Liver (tissue), 9 donors: Measurements from ENCODE around the gene PRMT3. TPM values are rescaled to one million over a fixed set of nuclear protein-coding genes. Genes with fewer than 3 reads are reported as not detected.

ENCODE experiments used
- DNase-seq: peaks from one replicate; pipeline ENCODE4 v3.0.0-alpha.2; 2017; ENCODE audit warnings: low spot score
- H3K27ac ChIP-seq, 2 donors: one replicate each; pipeline ENCODE4 v1.7.0; 2013; ENCODE audit warnings: inconsistent platforms in 2 of 2, low read length in 2 of 2, control low read depth in 1 of 2, low read depth in 1 of 2, mild to moderate bottlenecking in 1 of 2
- H3K27me3 ChIP-seq, 4 donors: one replicate each; pipeline versions ENCODE4 v1.6.1 to v1.7.0; 2013; ENCODE audit warnings: low read length in 3 of 4, inconsistent platforms in 1 of 4, mild to moderate bottlenecking in 1 of 4, moderate library complexity in 1 of 4; ENCODE audit not compliant: control insufficient read depth in 4 of 4, insufficient read depth in 4 of 4
- H3K36me3 ChIP-seq, 4 donors: one replicate each; pipeline versions ENCODE4 v1.6.1 to v1.7.0; 2013; ENCODE audit warnings: low read length in 3 of 4, mild to moderate bottlenecking in 3 of 4, low read depth in 1 of 4, moderate library complexity in 1 of 4; ENCODE audit not compliant: control insufficient read depth in 4 of 4, insufficient read depth in 3 of 4
- H3K4me1 ChIP-seq, 4 donors: one replicate each; pipeline versions ENCODE4 v1.6.1 to v1.7.0; 2013; ENCODE audit warnings: low read length in 3 of 4, mild to moderate bottlenecking in 3 of 4, moderate library complexity in 1 of 4; ENCODE audit not compliant: control insufficient read depth in 4 of 4, insufficient read depth in 4 of 4
- H3K4me3 ChIP-seq, 3 donors: one replicate each; pipeline versions ENCODE4 v1.6.1 to v1.7.0; 2013; ENCODE audit warnings: low read length in 3 of 3, control low read depth in 1 of 3, low read depth in 1 of 3, mild to moderate bottlenecking in 1 of 3
- H3K9ac ChIP-seq, 2 donors: one replicate each; pipeline ENCODE4 v1.7.0; 2013; ENCODE audit warnings: low read length in 2 of 2, mild to moderate bottlenecking in 2 of 2, moderate library complexity in 2 of 2, control low read depth in 1 of 2, low read depth in 1 of 2
- H3K9me3 ChIP-seq, 4 donors: one replicate each; pipeline versions ENCODE4 v1.6.1 to v1.7.0; 2013; ENCODE audit warnings: low read length in 3 of 4; ENCODE audit not compliant: control insufficient read depth in 4 of 4
- CTCF ChIP-seq: fragments of 150-350 bp; IDR thresholded peaks from 2 replicates; pipeline ENCODE4 v1.5.1; 2017; ENCODE audit warnings: improper control_type of control experiment, low read depth, low read length; ENCODE audit not compliant: missing input control
- EGR1 ChIP-seq, 2 donors: IDR thresholded peaks; 2 replicates each; pipeline ENCODE4 v1.6.1; 2016 to 2018; ENCODE audit warnings: antibody characterized with exemption in 2 of 2, low read depth in 2 of 2
- FOXA1 ChIP-seq: IDR thresholded peaks from 2 replicates; pipeline ENCODE4 v1.6.1; 2016; ENCODE audit warnings: antibody characterized with exemption
- FOXA2 ChIP-seq: IDR thresholded peaks from 2 replicates; pipeline ENCODE4 v1.6.1; 2016; ENCODE audit warnings: antibody characterized with exemption
- GABPA ChIP-seq, 2 donors: IDR thresholded peaks in 1 of 2; conservative IDR thresholded peaks in 1 of 2; 2 replicates each; pipeline ENCODE4 v1.6.1; 2016; ENCODE audit warnings: antibody characterized with exemption in 2 of 2, mild to moderate bottlenecking in 1 of 2, moderate library complexity in 1 of 2
- HNF4A ChIP-seq, 2 donors: conservative IDR thresholded peaks; 2 replicates each; pipeline ENCODE4 v1.6.1; 2016; ENCODE audit warnings: antibody characterized with exemption in 2 of 2, mild to moderate bottlenecking in 2 of 2
- HNF4G ChIP-seq: IDR thresholded peaks from 2 replicates; pipeline ENCODE4 v1.6.1; 2016; ENCODE audit warnings: antibody characterized with exemption
- JUND ChIP-seq, 2 donors: IDR thresholded peaks; 2 replicates each; pipeline ENCODE4 v1.6.1; 2016; ENCODE audit warnings: antibody characterized with exemption in 2 of 2
- MAX ChIP-seq: IDR thresholded peaks from 2 replicates; pipeline ENCODE4 v1.6.1; 2016; ENCODE audit warnings: antibody characterized with exemption
- NR2F2 ChIP-seq: IDR thresholded peaks from 2 replicates; pipeline ENCODE4 v1.6.1; 2016; ENCODE audit warnings: antibody characterized with exemption
- RAD21 ChIP-seq, 2 donors: IDR thresholded peaks; 2 replicates each; pipeline ENCODE4 v1.6.1; 2016; ENCODE audit warnings: antibody characterized with exemption in 2 of 2, mild to moderate bottlenecking in 2 of 2
- REST ChIP-seq: IDR thresholded peaks from 2 replicates; pipeline ENCODE4 v1.6.1; 2016; ENCODE audit warnings: antibody characterized with exemption, mild to moderate bottlenecking
- RXRA ChIP-seq, 2 donors: IDR thresholded peaks; 2 replicates each; pipeline ENCODE4 v1.6.1; 2017 to 2018; ENCODE audit warnings: antibody characterized with exemption in 2 of 2, mild to moderate bottlenecking in 1 of 2
- SP1 ChIP-seq: IDR thresholded peaks from 2 replicates; pipeline ENCODE4 v1.6.1; 2018; ENCODE audit warnings: antibody characterized with exemption, mild to moderate bottlenecking
- TAF1 ChIP-seq: conservative IDR thresholded peaks from 2 replicates; pipeline ENCODE4 v1.6.1; 2016; ENCODE audit warnings: antibody characterized with exemption, mild to moderate bottlenecking
- YY1 ChIP-seq: IDR thresholded peaks from 2 replicates; pipeline ENCODE4 v1.6.1; 2016; ENCODE audit warnings: antibody characterized with exemption, mild to moderate bottlenecking
- ZBTB33 ChIP-seq: IDR thresholded peaks from 2 replicates; pipeline ENCODE4 v1.6.1; 2016; ENCODE audit warnings: antibody characterized with exemption
- WGBS: extraction: QIAGEN DNeasy Blood & Tissue Kit; methylation state at CpG from one replicate; pipeline ENCODE4 v1.1.7; 2013; 5-methylcytosine and 5-hydroxymethylcytosine counted together
- polyA plus RNA-seq, 2 donors: library from polyadenylated mRNA; stranded (reverse) in 1 of 2; unstranded in 1 of 2; fragments of 200-250 nt in 1 of 2; fragments of >200 nt in 1 of 2; fragmentation: Nextera tagmentation in 1 of 2; extraction: Ambion mirVana in 1 of 2; gene quantifications; one replicate each; pipeline versions ENCODE4 v1.2.1 to v1.2.3, GENCODE V29; 2013 to 2015
- total RNA-seq, 2 donors: library from RNA; depleted of rRNA; stranded (reverse); fragments of >200 nt; gene quantifications; one replicate each; pipeline ENCODE4 v1.2.3, GENCODE V29; 2014
- donor health status: healthy.
- donor health status: healthy.
- donor health status: healthy.
- donor health status: healthy.
- donor health status: healthy.

PRMT3 gene
- total and polyA plus RNA-seq, 4 donors, result 3.5 to 15.8 (median 7.8) TPM

- Histone ChIP-seq H3K9me3 (no peaks in the 10 kb centered on the region), H3K27me3 (no peaks in the 10 kb centered on the region), H3K27ac (no peak overlapping the region), H3K4me3 (no peak overlapping the region), H3K4me1 (peaks cover 0 to 4% (median 0%) of the 10 kb centered on the region in 4 donors), H3K9ac (no peak overlapping the region), H3K36me3 (peaks cover 0 to 2% (median under 1%) of the 10 kb centered on the region in 4 donors)
- TF ChIP-seq CTCF, result no peak
- no peak for TF ChIP-seq NR2F2
- no peak for TF ChIP-seq YY1
- no peak for TF ChIP-seq TAF1
- no peak for TF ChIP-seq JUND (IDR thresholded peaks at IDR 0.05)
- no peak for TF ChIP-seq ZBTB33
- TF ChIP-seq FOXA1, result no peak
- no peak for TF ChIP-seq HNF4A (conservative IDR thresholded peaks at IDR 0.05)
- no peak for TF ChIP-seq EGR1 (IDR thresholded peaks at IDR 0.05; ENCODE audit: low read depth in 2 of 2)
- no peak for TF ChIP-seq SP1
- TF ChIP-seq FOXA2, result no peak
- no peak for TF ChIP-seq RXRA (IDR thresholded peaks at IDR 0.05)
- TF ChIP-seq HNF4G, result no peak
- TF ChIP-seq RAD21 (IDR thresholded peaks at IDR 0.05), result no peak
- TF ChIP-seq REST, result no peak
- no peak for TF ChIP-seq MAX
- no peak for TF ChIP-seq GABPA (IDR thresholded peaks at IDR 0.05 in 1 of 2, conservative IDR thresholded peaks at IDR 0.05 in 1 of 2)
- 88% methylated on average over 7 of the region's 7 CpGs for WGBS
- no peak for DNase-seq
These were observed 86.8 kb downstream of the PRMT3 start for GRCh38 chr11:20474176-20474881.
